Ramos (cell line): ENCODE data around the gene TOPAZ1.

Experiments used
- in situ Hi-C: fragments of 300-500 bp; cut with MboI; formaldehyde crosslinking; loops from one replicate; pipeline ENCODE4 v1.14.3; 2022; ENCODE audit warnings: low sequenced_read_pairs; ENCODE audit not compliant: unreplicated experiment

Gene TOPAZ1

GRCh38 chr3:44241706-44242105 is at the start of gene TOPAZ1:
Gene TOPAZ1 (plus strand): TSS chr3:44241886. CDS start chr3:44242054, 168 bp downstream.
- in situ Hi-C loops = no loop called here

DNA sequence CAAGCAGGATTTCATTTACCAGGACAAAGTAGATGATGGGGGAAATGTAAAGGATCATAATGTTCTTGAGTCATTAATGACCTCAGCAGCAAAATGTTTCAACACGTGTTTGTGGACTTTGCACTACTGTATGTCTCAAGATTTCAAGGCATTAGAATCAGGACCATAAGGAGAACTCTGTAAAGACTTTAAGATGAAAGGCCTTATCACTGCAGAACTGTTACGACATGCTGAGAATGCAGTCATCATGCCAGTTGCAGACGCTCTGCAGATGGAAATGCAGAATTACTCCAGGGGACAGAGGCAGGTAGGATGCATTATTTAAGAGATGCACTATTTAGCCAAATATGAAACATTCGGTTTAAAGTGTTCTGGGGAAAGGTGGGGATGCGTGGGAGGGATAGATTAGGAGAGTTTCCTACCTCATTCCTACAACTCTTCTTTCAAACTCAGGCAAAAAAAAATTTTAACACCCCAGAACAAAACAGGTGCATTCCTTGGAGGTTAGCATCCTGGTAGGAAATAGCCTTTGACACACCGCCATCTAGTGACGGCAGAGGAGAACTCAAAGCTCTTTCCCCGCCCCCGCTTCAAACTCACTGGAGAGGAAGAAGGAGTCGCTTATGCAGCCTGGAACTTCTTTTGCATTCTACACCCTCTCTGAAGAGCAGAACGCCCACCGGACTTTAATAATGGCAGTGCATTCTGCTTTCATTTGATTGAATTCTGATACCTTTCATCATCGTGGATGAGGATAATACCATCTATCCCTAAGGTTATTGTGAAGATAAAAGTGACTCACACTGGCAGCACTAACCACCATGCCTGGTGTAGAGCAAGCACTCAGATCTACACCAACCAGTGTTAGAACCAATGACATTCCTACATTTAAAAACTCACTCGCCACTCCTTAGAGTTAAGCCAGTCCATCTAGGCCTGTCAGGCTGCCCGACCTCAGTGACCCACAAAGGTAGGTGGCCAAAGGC is 43.1 kb upstream of the TOPAZ1 start:
- in situ Hi-C loops = loop anchor here (5.0 to 25.0 kb wide), 3 partner anchors 324 to 661 kb away; no protein-coding TSS in a partner anchor

GRCh38 chr3:44206261-44206660 is 35.4 kb upstream of the TOPAZ1 start:
- in situ Hi-C loops = no loop called here

DNA sequence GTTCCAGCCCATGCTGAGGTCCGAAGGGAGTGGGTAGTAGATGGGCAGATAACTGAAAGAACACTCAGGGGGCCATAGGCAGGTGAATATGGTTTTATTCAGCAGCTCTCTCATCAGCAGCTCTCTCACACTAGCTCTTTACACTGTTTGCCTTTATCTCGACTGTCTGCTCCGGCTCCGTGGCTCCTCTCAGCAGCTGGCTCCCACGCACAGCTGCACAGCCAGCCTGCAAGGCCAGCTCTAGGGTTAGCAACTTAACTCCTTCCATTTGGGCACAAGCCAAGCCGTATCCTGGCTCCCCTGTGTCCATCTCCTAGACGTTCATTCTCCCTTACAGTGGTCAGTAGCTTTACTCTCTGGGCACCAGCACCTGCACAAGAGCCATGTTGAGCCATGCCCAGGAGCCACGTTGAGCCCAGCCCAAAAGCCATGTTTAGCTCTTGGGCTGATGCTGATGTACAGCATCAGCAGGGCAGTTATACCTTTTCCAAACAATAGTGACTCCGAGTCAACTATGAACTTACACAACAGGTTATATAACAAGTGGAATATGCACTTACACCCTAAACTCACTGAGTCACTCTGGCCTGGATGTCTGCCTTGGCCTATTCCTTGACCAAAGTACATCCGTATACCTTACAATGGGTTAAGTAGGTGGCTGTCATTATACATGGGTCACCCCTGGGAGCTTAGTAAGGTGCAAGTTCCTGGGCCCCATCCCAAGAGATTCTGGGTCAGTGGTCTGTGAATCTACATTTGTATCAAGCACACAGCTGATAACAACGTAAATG is 34.6 kb upstream of the TOPAZ1 start:
- in situ Hi-C loops = no loop called here

DNA sequence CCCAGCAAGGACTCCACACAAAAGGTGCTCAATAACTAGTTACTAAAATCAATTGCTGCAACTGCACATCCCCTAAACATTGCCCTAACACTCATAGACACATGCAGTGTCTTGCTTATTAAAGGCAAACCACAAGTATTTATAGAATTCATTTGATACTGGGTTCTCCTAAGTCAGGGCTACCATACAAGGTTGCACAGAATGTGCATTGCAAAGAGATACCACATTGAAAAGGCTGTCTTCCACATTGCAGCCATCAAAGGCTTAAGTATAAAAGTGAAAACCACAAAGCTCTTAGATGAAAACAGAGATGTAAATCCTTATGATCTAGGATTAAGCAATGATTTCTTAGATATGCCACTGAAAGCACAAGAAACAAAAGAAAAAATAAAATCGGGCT is 33.6 kb upstream of the TOPAZ1 start:
- in situ Hi-C loops = no loop called here

GRCh38 chr3:44208568-44208967 is 33.1 kb upstream of the TOPAZ1 start:
- in situ Hi-C loops = no loop called here

GRCh38 chr3:44210967-44211366 is 30.7 kb upstream of the TOPAZ1 start:
- in situ Hi-C loops = no loop called here

DNA sequence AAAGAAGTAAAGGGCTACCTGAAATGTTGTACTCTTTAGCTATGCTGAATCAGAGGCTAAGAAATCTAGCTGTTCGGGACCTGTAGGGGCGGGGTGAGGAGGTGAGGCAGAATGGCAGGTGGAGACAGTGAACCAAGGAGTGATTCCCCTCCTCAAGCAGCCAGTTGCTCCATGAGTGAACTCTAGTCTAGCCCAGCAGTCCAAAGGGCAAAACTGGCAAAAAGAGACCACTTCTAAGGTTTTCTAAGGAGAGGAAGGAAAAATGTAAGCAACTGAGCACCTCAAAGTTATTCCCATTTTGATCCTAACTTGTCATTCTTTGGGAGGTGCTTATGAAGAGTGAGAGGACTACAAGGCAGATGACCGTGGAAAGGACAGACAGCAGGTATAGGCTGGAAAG is 19.3 kb upstream of the TOPAZ1 start:
- in situ Hi-C loops = no loop called here

- in situ Hi-C loops = no loop called here
Measured at GRCh38 chr3:44223299-44223698, 18.4 kb upstream of the TOPAZ1 start.

GRCh38 chr3:44224131-44224530 is 17.6 kb upstream of the TOPAZ1 start:
- in situ Hi-C loops = no loop called here

DNA sequence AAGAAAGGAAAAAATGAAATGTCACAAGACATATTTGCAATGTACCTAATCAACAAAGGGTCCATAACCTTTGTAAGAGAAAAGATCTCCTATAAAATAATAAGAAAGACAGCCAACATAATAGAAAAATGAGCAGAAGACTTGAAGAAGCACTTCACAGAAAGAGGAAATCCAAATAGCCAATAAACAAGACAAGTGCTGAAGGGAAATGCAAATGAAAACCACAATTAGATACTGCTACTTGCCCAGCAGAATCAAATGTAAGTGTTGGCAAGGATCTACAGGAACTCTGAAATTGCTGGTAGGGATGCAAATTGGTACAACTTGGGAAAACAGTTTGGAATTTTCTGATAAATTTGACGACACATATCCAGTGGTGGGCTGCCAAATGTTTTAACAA is 15.1 kb upstream of the TOPAZ1 start:
- in situ Hi-C loops = no loop called here

GRCh38 chr3:44227632-44228031 is 14.1 kb upstream of the TOPAZ1 start:
- in situ Hi-C loops = no loop called here

DNA sequence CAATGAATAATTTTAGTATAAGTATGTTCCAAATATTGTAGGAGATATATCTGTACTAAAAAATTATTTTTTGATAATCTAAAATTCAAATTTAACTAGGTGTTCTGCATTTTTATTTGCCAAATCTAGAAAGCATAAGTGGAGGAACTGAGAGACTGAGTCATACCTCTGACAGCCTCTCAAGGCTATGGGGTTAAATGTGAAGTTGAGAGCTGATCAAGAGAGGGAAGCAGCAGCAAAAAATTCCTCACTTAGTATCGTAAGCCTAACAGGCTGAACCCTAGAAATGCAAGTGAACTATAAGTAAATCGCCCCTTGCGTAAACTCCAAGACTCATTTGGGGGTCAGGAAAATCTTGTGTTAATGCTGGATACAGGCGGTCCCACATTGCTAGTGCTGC is 12.8 kb upstream of the TOPAZ1 start:
- in situ Hi-C loops = no loop called here

GRCh38 chr3:44232407-44232806 is 9.3 kb upstream of the TOPAZ1 start:
- in situ Hi-C loops = no loop called here

- in situ Hi-C loops = no loop called here
Measured at GRCh38 chr3:44234648-44235268, 6.9 kb upstream of the TOPAZ1 start.

- in situ Hi-C loops = no loop called here
Measured at GRCh38 chr3:44235604-44236484, 5.8 kb upstream of the TOPAZ1 start.

- in situ Hi-C loops = no loop called here
Measured at GRCh38 chr3:44236485-44236908, 5.2 kb upstream of the TOPAZ1 start.

GRCh38 chr3:44237161-44237560 is 4.5 kb upstream of the TOPAZ1 start:
- in situ Hi-C loops = no loop called here

GRCh38 chr3:44237665-44238064 is 4.0 kb upstream of the TOPAZ1 start:
- in situ Hi-C loops = no loop called here

GRCh38 chr3:44238889-44239288 is 2.8 kb upstream of the TOPAZ1 start:
- in situ Hi-C loops = no loop called here
